Gastroesophageal sphincter (tissue), 4 donors: ENCODE data around the gene SNX6. TPM values are rescaled to one million over a fixed set of nuclear protein-coding genes. Genes with fewer than 3 reads are reported as not detected.
"Not testable (repeated sequence)": the region's sequence is repeated elsewhere in the genome, so short reads cannot be mapped to it uniquely, and the experiment has no call there.

Experiments used
- ATAC-seq: fragments of 150-250 bp; one replicate; pipeline ENCODE4 v1.9.1; 2016; ENCODE audit warnings: mild to moderate bottlenecking, moderate library complexity
- H3K27ac ChIP-seq, 4 donors: fragments of 200-600 bp; sonication (generic) in 3 of 4; 1 replicate in 3 of 4; 2 replicates in 1 of 4; pipeline ENCODE4 v1.5.1; 2016 to 2019
- H3K27me3 ChIP-seq: fragments of 200-600 bp; sonication (generic); one replicate; pipeline ENCODE4 v1.5.1; 2019
- H3K36me3 ChIP-seq, 2 donors: fragments of 200-600 bp; sonication (generic); one replicate each; pipeline ENCODE4 v1.5.1; 2019; ENCODE audit warnings: control low read depth in 1 of 2
- H3K4me1 ChIP-seq, 3 donors: fragments of 200-600 bp; sonication (generic); 1 replicate in 2 of 3; 2 replicates in 1 of 3; pipeline ENCODE4 v1.5.1; 2016 to 2019; ENCODE audit warnings: control low read depth in 2 of 3
- H3K4me3 ChIP-seq, 2 donors: fragments of 200-600 bp; sonication (generic); one replicate each; pipeline ENCODE4 v1.5.1; 2019; ENCODE audit warnings: mild to moderate bottlenecking in 1 of 2, moderate library complexity in 1 of 2
- H3K9me3 ChIP-seq, 3 donors: fragments of 200-600 bp; sonication (generic); one replicate each; pipeline ENCODE4 v1.5.1; 2017 to 2019; ENCODE audit warnings: control low read depth in 2 of 3
- CTCF ChIP-seq, 4 experiments: fragments of 200-600 bp in 2 of 4; fragments of 450-650 bp in 2 of 4; sonication (generic) in 1 of 4; IDR thresholded peaks; one replicate each; pipeline ENCODE4 v1.5.1; 2017 to 2019; ENCODE audit warnings: antibody characterized with exemption in 4 of 4, mild to moderate bottlenecking in 2 of 4, moderate library complexity in 2 of 4
- EP300 ChIP-seq: sonication (generic); formaldehyde crosslinking; IDR thresholded peaks from one replicate; pipeline ENCODE4 v1.6.1; 2017; ENCODE audit warnings: antibody characterized with exemption, mild to moderate bottlenecking
- POLR2A ChIP-seq, 2 donors: fragments of 450-650 bp; IDR thresholded peaks; one replicate each; pipeline ENCODE4 v1.6.1; 2017; ENCODE audit warnings: antibody characterized with exemption in 2 of 2, mild to moderate bottlenecking in 2 of 2, moderate library complexity in 1 of 2
- POLR2AphosphoS5 ChIP-seq: sonication (generic); formaldehyde crosslinking; IDR thresholded peaks from one replicate; pipeline ENCODE4 v1.6.1; 2017; ENCODE audit warnings: antibody characterized with exemption
- WGBS, 2 donors: methylation state at CpG; one replicate each; pipeline ENCODE4 v1.1.5; 2018; ENCODE audit warnings: low coverage in 1 of 2; 5-methylcytosine and 5-hydroxymethylcytosine counted together
- total RNA-seq, 4 donors: library from RNA; depleted of rRNA; stranded (reverse); fragments of >200 nt; gene quantifications; one replicate each; pipeline ENCODE4 v1.1.0, GENCODE V29; 2016

Gene SNX6
- total RNA-seq, 4 donors from 2014 or later = 68.6 to 199 (median 113) TPM

- no peak for ATAC-seq
- Histone ChIP-seq H3K4me1 (peaks cover 0 to 8% (median 0%) of the 10 kb centered on the region in 3 donors), H3K9me3 (no peaks in the 10 kb centered on the region), H3K27ac (peak overlapping the region; percentile 11 to 69 (median 65)), H3K4me3 (no peak overlapping the region), H3K27me3 (no peaks in the 10 kb centered on the region), H3K36me3 (no peaks in the 10 kb centered on the region)
- WGBS, 2 donors = 52 to 67% methylated on average over 8 to 9 of the region's 9 CpGs
- no peak for TF ChIP-seq POLR2A (IDR thresholded peaks at IDR 0.05)
Observed at GRCh38 chr14:34554540-34555250, 75.3 kb downstream of the SNX6 start.

- WGBS, 2 donors = 91 to 93% methylated on average over 3 to 8 of the region's 19 CpGs
Observed at GRCh38 chr14:34549276-34549966, 80.5 kb downstream of the SNX6 start.

GRCh38 chr14:34548472-34548981 is 81.4 kb downstream of the SNX6 start:
- Histone ChIP-seq H3K27ac (peak overlapping the region in 2 of 4 donors; percentile 60 to 70), H3K36me3 (no peaks in the 10 kb centered on the region), H3K9me3 (no peaks in the 10 kb centered on the region), H3K27me3 (no peaks in the 10 kb centered on the region), H3K4me1 (no peaks in the 10 kb centered on the region), H3K4me3 (no peak overlapping the region)
- WGBS, 2 donors = 84 to 86% methylated on average over 9 to 13 of the region's 14 CpGs
- no peak for ATAC-seq
- TF ChIP-seq POLR2AphosphoS5 = no peak
- TF ChIP-seq EP300 = no peak
- no peak for TF ChIP-seq POLR2A (IDR thresholded peaks at IDR 0.05)
- no peak for TF ChIP-seq CTCF (IDR thresholded peaks at IDR 0.05)

More at GRCh38 chr14:34549276-34549966, 80.5 kb downstream of the SNX6 start:
- H3K27ac ChIP-seq = peak overlapping the region in 2 of 4 donors; percentile 60 to 70
- not testable (repeated sequence) for ATAC-seq, H3K36me3 ChIP-seq, H3K4me3 ChIP-seq, H3K27me3 ChIP-seq, H3K9me3 ChIP-seq, H3K4me1 ChIP-seq

- not testable (repeated sequence) for H3K27ac ChIP-seq, H3K4me3 ChIP-seq, H3K36me3 ChIP-seq, H3K27me3 ChIP-seq, ATAC-seq, H3K4me1 ChIP-seq, H3K9me3 ChIP-seq
- WGBS, 2 donors = no CpG with 5 or more reads among the region's 16 CpGs
Observed at GRCh38 chr14:34547136-34547520, 82.8 kb downstream of the SNX6 start.

- H3K4me3 ChIP-seq, H3K4me1 ChIP-seq, H3K27ac ChIP-seq, H3K9me3 ChIP-seq, H3K36me3 ChIP-seq, H3K27me3 ChIP-seq: not testable (repeated sequence)
- WGBS, 2 donors = no CpG with 5 or more reads among the region's 68 CpGs
- peak; percentile 89 for ATAC-seq
Observed at GRCh38 chr14:34546272-34547135, 83.4 kb downstream of the SNX6 start.

GRCh38 chr14:34540181-34541059 is 89.5 kb downstream of the SNX6 start:
- peak overlapping the region; percentile 69 to 81 for H3K4me3 ChIP-seq
- 86 to 94% methylated on average over 11 of the region's 19 CpGs for WGBS, 2 donors
- not testable (repeated sequence) for H3K27me3 ChIP-seq, ATAC-seq, H3K9me3 ChIP-seq
- H3K4me1 ChIP-seq = peaks cover 0 to 36% (median 17%) of the 10 kb centered on the region in 3 donors
- peaks cover 0 to 21% of the 10 kb centered on the region in 2 donors for H3K36me3 ChIP-seq
- peak overlapping the region; percentile 48 to 93 (median 91) for H3K27ac ChIP-seq
